Measurements from ENCODE around the gene CKM. TPM values are rescaled to one million over a fixed set of nuclear protein-coding genes. Genes with fewer than 3 reads are reported as not detected.

CKM gene
- total RNA-seq, 1 donor from 2014 or later, result 0.41 TPM

- peaks cover 11% of the 10 kb centered on the region for H3K36me3 ChIP-seq
- TF ChIP-seq CTCF (IDR thresholded peaks at IDR 0.05), result no peak
- intact Hi-C loops (cut with DNase I), result no loop called here
- ATAC-seq (no peak), DNase-seq (no peak)
- H3K4me3 ChIP-seq, result no peak overlapping the region
- H3K27me3 ChIP-seq, result peaks cover 3% of the 10 kb centered on the region
- no peak overlapping the region for H3K27ac ChIP-seq
- H3K9me3 ChIP-seq, result no peaks in the 10 kb centered on the region
- no peaks in the 10 kb centered on the region for H3K4me1 ChIP-seq
Observed at GRCh38 chr19:45352471-45352870, 29.8 kb upstream of the CKM start.

GRCh38 chr19:45352062-45352461, 29.4 kb upstream of the CKM start:
- peaks cover 7% of the 10 kb centered on the region for H3K27me3 ChIP-seq
- no peaks in the 10 kb centered on the region for H3K9me3 ChIP-seq
- H3K4me1 ChIP-seq, result no peaks in the 10 kb centered on the region
- H3K27ac ChIP-seq, result no peak overlapping the region
- TF ChIP-seq CTCF (IDR thresholded peaks at IDR 0.05), result no peak
- peaks cover 11% of the 10 kb centered on the region for H3K36me3 ChIP-seq
- ATAC-seq, result no peak
- intact Hi-C loops (cut with DNase I), result no loop called here
- DNase-seq, result no peak
- no peak overlapping the region for H3K4me3 ChIP-seq

- intact Hi-C loops (cut with DNase I), result no loop called here
- no peaks in the 10 kb centered on the region for H3K4me1 ChIP-seq
- H3K9me3 ChIP-seq, result no peaks in the 10 kb centered on the region
- H3K36me3 ChIP-seq, result peaks cover 11% of the 10 kb centered on the region
- no peak for ATAC-seq
- DNase-seq, result no peak
- peaks cover 11% of the 10 kb centered on the region for H3K27me3 ChIP-seq
- no peak for TF ChIP-seq CTCF (IDR thresholded peaks at IDR 0.05)
- H3K27ac ChIP-seq, result no peak overlapping the region
- no peak overlapping the region for H3K4me3 ChIP-seq
Observed at GRCh38 chr19:45351401-45351952, 28.8 kb upstream of the CKM start.

- H3K27ac ChIP-seq, result no peak overlapping the region
- ATAC-seq (no peak), DNase-seq (no peak)
- H3K4me3 ChIP-seq, result no peak overlapping the region
- no peak for TF ChIP-seq CTCF (IDR thresholded peaks at IDR 0.05)
- no peaks in the 10 kb centered on the region for H3K4me1 ChIP-seq
- no peaks in the 10 kb centered on the region for H3K9me3 ChIP-seq
- H3K36me3 ChIP-seq, result peaks cover 11% of the 10 kb centered on the region
- peaks cover 20% of the 10 kb centered on the region for H3K27me3 ChIP-seq
- intact Hi-C loops (cut with DNase I), result no loop called here
Observed at GRCh38 chr19:45350477-45351058, 27.9 kb upstream of the CKM start.

GRCh38 chr19:45349430-45349941, 26.8 kb upstream of the CKM start:
- no peak overlapping the region for H3K27ac ChIP-seq
- no peaks in the 10 kb centered on the region for H3K9me3 ChIP-seq
- DNase-seq (no peak), ATAC-seq (no peak)
- H3K4me3 ChIP-seq, result no peak overlapping the region
- intact Hi-C loops (cut with DNase I), result no loop called here
- no peaks in the 10 kb centered on the region for H3K4me1 ChIP-seq
- TF ChIP-seq CTCF (IDR thresholded peaks at IDR 0.05), result no peak
- H3K27me3 ChIP-seq, result peaks cover 31% of the 10 kb centered on the region
- peaks cover 11% of the 10 kb centered on the region for H3K36me3 ChIP-seq

GRCh38 chr19:45349126-45349415, 26.4 kb upstream of the CKM start:
- ATAC-seq, result no peak
- H3K27ac ChIP-seq, result no peak overlapping the region
- H3K4me1 ChIP-seq, result no peaks in the 10 kb centered on the region
- no peaks in the 10 kb centered on the region for H3K9me3 ChIP-seq
- peaks cover 11% of the 10 kb centered on the region for H3K36me3 ChIP-seq
- no peak overlapping the region for H3K4me3 ChIP-seq
- H3K27me3 ChIP-seq, result peaks cover 32% of the 10 kb centered on the region
- intact Hi-C loops (cut with DNase I), result no loop called here
- DNase-seq, result no peak
- TF ChIP-seq CTCF (IDR thresholded peaks at IDR 0.05), result no peak

Data from upper lobe of right lung (tissue), 1 donor.